ENCODE data around the gene AUTS2.

Gene AUTS2

DNA sequence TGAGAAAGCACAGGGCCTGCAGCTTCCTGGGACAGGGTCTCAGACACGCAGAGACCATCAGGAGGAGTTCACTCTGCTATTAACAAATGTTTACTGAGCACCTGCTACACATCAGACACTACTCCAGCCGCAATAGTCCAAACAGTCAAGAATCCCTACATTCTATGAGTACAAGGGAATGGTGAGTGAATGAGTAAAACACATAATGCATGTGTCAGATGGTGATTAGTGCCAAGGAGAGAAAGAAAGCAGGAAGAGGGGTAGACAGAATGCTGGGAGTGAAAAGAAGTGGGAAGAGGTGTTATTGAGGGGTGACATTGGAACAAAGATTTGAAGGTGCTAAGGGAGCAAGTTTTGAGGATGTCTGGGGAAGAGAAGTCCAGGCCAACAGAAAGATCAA lies 899.5 kb downstream of the AUTS2 start:
- no peak for DNase-seq

DNA sequence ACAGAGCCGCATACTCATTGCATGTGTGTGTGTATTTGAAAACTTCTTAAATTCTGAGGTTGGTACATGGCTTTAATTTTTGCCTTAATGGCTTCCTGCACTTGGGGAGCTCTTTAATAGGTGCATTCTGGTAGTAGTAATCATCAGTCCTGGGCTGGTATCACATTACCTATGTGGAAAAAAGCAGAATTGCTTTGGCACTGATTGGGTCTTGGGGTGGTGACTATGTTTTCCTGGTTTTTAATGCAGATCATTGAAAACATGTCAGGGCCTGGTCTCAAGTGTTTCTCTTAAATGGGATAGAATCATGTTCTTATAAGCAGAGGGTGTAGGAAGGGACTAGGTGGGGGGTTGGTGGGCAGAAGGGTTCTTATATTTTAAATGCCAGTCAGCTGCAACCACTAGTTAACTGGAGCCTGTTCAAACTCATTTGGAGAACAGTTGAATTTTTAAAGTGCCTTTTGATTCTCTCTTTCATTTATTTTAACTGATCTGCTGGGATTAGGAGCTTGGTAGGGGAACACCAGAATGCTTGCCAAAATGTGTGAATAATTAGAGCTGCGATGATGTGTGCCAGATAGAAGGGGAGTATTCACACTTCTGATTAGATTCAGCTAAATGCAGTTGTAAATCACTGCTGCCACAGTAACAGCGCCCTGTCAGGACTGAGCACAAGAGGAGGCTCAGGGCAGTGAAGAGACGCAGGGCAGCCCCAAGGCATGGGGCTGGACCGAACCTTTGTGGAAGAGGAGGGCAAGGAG lies 900.1 kb downstream of the AUTS2 start:
- no peak for DNase-seq

DNA sequence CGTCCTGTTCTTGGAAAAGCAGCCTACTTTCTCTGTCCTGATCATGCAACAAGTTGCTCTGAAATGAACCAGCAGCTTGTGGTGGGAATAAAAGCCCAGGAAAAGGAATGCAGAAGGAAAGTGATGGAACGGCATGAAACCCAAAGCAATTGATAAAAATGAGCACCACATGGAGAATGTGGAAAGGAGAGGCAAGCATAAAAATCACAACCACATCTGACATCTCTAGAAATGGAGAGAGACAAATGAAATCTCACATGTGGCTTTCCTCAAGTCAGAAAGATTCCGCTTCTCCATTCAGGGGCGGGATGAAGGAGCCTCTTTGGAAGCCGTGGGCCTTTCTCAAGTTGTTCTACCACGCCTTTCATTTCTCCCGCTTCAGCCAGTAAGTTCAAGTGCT lies 902.0 kb downstream of the AUTS2 start:
- DNase-seq = no peak

DNA sequence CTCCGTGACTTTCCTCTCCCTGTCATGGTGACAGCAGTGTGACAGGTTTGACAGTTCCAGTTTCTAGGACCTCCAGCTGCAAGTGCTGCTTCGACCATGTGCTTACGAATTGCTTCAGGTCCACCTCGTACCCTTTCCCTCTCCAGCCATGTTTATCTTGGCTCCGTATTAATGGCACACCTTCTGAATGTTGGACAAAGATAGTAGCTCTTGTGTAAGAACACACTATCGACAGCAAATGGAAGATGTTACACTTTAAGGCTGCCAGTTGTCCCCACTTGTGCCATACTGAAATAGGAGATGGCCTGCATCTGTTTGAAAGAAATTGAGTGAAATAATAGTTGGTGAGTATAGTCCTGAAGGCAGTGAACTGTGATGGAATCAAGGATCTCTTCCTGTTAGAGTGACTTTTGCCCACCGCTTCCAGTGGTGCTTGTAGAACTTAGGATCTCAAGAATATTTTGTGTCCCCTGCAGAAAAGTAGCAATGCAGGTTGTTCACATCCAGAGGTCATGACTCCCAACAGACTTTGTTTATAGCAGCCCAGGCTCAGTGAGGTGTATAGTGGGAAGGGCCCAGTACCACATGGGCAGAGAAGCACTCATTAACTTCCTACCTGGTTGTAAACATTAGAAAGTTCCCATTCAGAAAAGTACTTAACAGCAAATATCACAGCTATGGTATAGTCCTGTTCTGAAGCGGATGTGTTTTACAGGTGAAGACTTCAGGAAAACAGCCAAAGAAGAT lies 904.0 kb downstream of the AUTS2 start:
- no peak for DNase-seq

DNA sequence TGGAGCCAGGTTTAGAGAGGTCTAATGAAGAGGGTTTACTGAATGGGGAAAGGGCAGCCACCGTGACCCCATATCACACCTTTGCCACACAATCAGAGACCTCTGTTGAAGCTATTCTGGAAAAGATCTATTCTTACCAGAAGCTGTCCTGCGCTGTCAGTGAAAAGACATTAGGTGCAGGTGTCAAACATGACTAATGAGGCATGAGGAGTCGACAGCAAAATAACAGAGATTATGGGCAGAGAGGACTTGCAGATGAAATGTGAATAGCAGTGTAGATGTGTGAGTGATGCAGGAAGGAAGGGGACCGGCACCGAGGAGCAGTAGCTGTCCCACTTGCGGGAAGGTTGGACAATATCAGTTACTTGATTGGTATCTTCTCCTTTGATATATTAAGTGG lies 906.0 kb downstream of the AUTS2 start:
- no peak for DNase-seq

DNA sequence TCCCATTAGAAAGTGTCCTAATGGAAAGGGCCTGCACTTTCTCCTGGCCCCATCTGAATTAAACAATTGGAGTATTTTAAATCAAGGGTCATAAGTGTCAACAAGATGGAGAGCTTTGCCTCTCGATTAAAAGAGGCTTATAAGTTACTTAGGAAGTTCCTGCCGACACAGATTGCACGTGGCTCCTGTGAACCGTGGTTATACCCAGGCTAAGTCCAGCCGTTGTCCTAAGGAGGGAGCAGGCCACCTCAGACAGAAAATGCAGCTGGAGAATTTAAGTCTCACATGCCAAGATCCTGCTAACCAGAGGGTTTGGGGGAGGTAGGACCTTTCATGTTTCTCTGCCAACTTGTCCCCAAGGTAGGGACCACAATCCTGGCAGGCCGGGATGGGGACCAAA lies 907.2 kb downstream of the AUTS2 start:
- DNase-seq = no peak

DNA sequence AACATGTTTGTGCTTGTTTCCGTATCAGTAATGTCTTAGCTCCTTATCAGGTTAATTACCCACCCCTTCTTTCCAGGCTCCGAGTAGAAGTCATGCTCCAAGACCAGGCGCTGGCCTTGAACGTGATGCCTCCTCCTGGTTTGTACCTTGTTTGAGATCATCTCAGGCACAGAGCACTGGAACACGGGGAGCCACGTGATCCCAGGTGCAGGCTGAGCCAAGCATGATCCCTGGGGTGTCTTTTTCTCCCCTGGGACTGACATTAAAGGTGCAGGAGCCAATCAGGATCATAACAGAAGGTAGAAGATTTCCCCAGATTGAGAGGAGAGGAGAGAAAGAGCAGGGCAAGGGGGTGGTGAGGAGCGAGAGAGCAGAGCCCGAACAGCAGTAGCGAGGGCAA lies 907.6 kb downstream of the AUTS2 start:
- DNase-seq = no peak

DNA sequence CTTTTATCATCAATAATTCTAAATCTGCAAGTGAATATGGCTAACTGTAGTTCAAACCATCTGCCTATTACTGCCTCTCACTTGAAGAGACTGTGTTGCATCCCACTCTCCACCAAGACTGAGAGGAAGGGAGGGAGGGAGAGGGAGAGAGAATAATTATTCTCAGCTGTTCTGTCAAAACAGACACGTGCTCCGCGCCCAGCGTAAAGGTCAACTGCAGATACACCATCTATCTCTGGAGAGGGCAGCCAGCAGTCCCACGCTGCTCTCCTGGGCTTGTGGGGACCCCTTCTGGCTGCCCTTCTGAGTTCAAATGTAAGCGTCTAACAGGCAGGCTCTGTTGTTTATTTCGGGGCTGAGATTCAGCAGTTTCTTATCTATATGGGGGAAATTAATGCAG lies 908.2 kb downstream of the AUTS2 start:
- DNase-seq = no peak

DNA sequence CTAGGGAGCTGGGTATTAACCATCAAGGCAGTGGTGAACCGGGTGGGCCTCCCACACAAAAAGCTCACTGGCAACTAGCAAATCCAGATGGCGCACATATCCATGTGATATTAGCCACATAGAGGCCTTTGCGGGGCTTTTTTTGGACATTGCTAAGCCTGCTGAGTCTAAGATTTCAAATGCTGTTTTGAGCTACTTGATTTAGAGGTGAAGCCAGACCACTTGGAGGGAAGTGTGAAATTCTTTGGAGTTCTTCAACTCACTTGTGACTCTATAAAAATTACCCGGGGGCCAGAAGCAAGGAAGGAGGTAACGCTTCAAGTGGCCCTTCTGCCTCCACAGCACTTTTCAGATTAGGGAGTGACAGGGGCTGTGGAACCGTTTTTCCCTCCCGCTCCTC lies 913.9 kb downstream of the AUTS2 start:
- no peak for DNase-seq

DNA sequence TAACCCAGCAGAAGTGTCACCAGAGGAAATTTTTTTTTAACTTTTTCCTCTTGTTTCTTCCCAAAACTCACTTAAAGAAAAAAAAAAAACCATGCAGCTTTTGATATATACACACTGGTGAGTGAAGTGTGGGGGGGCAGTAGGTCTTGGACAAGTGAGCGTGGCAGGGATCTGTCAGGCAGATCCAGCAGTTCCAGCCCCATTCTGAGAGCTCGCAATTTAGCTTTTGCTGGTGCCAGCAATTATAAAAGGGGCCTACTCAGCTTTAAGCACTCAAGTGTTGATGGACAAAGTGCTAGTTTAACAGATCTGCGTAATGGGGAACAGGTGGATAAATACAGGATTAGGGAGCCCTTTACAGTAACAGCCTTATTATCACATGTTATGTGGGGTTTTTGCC lies 914.5 kb downstream of the AUTS2 start:
- no peak for DNase-seq

DNA sequence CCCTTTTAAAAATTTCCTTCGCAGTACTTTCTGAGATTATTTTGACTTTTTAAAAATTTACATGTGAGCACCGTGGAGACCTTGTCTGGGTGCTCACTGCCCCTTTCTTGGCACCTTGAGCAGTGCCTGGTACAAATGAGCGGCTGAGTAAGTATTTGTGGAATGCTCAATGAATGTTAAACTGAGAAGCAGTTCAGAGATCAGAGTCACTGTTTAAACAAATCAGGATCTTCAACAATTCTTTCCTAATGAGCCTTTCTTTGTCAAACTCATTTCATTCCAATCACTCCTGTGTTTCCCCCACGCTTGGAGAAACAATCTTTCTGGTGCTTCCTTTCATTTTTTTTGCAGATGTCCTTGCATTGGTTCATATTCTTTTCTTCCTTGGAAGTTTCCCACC lies 922.3 kb downstream of the AUTS2 start:
- no peak for DNase-seq

DNA sequence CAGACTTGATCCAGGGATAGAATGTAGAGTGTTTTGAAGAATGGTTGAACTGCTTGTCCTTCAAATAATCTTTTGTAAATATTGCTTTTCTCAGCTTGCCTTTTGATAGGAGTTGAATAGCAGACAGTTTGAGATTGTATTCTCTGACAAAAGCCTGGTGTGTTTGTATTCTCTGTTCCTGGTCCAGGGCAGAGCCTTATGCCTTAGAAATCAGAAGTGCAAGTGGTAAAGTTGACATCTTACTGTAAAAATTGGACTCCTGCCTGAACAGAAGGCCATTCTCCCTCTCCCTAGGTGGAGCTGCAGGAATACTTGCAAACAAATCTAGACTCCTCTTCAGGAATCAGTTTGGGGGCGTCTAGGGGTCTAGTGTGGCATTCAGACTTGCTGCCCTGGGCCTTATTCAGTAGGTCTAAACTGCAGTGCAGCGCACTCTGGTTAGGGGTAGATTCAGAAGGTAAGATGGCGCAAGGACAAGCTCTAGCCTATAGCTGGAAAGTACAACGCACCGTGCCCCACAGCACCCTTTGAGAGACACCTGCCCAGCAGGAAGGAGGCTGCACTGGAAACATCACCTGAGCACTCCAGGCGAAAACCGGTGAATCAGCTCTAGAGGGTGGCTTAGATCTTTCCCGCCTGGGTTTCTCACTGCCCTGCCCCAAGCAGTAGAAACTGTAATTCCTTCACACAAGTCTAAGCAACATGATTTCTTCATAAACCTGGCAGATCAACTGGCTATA lies 925.1 kb downstream of the AUTS2 start:
- DNase-seq = no peak

DNA sequence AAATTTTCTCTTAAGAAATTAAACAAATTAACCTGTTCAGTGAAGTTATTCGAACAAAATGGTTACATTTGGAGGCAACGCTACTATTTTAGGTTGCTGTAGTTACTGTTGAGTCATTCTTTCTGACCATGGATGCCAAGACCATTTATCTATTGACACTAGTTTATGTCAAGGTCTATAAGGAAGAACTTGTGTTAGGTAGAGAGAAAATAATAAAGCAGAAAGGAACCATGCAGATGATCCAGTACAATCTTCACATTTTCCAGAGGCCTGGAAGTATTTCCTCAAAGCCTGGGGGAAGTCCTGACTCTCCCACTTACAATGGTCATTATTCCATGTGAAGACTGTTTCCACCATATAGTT lies 925.7 kb downstream of the AUTS2 start:
- DNase-seq = no peak

DNA sequence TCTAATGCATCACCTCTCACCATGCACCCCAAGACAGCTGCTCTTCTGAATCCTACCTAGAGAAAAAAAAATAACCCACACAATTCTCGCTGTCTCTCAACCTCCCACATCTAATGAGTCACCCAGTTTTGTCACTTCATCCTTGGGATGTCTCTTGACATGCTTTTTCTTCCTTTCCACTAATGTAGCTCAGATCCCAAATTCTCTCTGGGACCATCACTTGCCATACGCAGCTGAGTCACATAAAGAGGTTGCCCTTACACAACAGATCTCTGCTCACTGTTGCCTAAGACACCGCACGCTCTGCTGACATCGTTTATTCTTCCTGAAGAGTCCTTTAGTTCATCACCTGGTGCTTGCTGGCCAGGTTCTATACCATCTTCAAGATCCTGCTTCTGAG lies 927.7 kb downstream of the AUTS2 start:
- DNase-seq = no peak

DNA sequence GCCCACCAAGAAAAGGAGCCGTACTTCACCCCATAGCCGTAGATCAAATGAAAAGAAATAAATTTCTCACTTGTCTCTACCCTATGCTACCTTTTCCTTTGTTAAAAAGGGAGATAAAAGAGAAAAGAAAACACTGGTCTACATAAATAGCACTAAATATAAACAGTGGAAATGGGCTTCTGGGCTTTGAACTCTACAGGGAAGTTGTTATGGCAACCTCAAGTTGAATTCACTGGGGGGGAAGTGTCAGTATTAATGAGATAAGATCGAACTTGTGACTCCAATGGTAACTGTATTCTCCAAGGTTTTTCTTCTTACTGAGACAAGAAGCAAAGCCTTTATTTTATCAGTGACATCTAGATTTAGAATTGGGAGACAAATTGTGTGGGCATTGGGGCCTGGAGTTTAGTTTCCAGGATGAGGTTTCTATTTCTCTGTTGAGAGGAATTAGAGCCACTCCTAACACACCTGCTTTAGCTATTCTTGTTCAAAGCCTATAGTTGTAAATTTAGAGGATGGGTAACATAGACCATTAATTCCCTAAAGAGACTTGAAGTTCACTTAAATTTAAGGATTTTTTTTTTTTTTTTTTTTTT lies 929.3 kb downstream of the AUTS2 start:
- DNase-seq = no peak

DNA sequence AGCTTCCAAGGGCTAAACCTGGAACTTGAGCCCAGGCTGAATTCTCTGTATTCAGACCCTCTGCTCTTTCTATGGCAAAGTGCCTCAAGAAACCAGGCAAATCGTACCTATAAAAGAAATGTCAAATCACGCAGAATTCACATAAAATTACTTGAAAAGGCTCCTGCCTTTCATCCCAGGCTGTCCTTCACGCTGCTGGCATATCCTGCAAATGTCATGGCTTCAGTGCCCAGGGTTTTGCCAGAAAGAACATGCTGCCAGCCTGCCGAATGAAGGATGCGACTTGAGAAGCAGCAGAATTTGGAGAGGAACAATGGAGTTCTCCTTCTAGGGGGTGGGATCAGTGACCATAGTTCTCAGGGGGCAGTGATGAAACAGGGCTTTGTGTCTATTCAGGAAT lies 931.2 kb downstream of the AUTS2 start:
- DNase-seq = no peak

DNA sequence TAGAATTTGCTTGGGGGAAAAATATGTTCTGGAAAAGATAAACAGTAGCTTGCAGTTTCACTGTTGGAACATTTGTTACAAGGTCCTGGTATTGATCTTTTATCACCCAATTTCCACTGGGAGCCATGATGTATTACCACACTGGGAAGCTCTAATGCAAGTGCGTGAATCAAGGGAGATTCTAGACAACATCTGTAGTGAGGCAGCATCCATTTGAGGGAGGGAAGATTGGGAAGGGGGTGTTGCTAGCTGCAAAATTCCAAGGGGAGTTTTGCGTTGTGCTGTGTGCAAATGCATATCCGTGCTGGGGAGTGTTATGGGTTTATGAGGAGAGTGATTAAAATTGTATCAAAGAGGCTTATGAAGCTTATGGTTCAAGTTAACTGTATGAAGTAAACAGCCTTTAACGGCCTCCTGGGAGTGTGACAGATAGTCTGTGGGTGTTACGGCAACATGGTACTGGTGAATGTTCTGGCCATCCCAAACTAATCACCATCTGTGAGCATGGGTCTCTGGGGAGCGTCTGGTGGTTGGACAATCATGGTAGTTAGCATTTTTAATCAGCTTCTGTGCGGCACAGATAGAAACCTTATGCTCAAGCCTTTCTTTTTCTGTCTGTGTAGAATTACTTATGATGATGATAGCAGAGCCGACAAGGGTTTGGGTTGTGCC lies 931.8 kb downstream of the AUTS2 start:
- DNase-seq = no peak

DNA sequence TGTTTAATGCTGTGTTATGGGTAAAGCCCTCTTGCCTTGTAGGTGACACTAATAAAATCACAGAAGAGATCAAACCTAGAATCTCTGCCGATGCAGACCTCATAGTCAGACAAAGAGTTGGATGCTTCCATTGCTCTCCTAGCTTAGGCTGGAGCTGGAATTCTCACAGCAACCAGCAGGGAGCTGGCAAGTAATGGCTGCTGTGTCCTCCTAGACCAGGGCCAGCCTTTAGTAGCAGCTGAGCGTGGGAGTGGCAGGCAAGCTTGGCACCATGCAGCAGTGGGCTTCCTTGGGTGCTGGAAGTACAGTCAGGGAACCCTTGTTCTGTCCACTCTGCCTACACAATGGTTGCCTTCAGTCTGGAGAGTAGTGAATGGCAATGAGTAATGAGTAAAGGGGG lies 935.3 kb downstream of the AUTS2 start:
- no peak for DNase-seq

DNA sequence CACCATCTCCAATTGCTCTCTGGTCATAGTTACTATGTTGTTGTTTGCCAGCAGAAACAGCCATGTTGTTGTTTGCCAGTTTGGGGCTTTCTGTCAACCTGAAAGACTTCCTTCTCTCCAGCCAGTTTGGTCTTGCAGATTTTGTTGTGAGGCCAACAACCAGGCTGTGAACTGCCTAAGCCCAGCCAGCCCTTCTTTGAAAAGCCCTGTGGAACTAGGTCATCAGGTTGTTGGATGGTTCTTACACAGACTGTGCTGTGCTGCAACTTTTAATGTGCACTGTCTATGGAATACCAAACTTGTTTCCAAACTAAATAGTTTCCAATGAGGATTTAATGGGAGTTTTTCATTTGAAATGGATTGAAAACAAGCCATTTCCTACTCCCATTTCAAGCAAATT lies 940.9 kb downstream of the AUTS2 start:
- no peak for DNase-seq

DNA sequence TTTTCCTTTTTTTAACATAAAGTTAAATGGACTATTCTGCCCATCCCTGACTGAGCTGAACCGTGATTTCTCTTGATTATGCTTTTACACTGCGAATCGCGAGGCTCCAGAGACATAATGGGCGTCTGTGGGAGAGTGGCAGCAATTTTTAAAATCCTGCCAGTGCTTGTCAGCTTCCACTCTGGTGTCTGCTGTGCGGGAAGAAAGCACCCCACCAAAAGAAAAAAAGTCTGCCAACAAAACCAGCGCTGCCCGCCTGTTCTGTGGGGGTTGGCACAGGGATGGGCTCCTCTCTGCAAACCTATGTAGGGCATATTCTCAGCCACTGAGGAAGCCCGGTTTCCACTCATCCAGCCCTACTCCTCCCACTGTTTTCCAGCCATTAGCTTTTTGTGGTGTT lies 941.3 kb downstream of the AUTS2 start:
- no peak for DNase-seq

DNA sequence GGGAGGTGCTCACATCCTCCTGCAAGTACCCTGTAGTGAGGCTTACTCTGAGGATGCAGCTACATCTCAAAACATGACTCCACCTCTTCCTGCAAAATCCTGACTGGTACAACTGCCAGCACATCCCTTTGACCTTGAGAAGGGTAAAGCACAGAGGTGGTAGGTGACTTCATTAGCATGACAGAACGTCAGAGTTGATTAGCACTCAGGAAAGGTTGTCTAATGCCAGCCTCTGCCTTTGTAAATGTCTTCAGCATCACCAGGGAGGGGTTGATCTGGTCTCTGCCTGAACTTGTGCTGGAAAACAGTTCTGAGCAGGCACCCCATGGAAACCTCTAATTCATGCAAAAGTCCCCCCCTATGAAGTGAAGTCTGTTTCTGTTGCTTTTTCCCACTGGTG lies 942.4 kb downstream of the AUTS2 start:
- DNase-seq = no peak

DNA sequence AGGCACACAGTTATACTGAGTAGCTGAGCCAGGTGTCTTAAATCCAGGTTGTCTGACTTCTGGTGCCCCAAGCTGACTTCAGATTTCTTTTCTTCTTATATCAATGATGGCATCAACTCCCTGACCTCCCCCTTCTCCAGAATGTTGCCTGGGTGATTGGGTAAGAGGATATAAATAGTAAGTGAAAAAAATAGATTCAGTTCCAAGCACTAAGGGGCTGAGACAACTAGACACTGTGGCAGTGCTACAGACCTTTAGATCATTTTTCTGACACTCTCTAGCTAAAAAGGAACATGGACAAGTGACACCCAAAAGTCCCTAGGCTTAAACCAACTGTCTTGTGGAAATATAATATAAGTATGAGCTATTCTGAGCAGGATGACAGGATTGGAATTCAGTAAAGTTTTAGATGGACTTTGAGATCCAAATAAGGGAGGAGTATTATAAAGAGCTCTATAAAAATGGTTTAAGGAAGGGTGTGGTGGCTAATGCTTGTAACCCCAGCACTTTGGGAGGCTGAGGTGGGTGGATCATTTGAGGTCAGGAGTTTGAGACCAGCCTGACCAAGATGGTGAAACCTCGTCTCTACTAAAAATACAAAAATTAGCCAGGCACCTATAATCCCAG lies 944.6 kb downstream of the AUTS2 start:
- DNase-seq = no peak

DNA sequence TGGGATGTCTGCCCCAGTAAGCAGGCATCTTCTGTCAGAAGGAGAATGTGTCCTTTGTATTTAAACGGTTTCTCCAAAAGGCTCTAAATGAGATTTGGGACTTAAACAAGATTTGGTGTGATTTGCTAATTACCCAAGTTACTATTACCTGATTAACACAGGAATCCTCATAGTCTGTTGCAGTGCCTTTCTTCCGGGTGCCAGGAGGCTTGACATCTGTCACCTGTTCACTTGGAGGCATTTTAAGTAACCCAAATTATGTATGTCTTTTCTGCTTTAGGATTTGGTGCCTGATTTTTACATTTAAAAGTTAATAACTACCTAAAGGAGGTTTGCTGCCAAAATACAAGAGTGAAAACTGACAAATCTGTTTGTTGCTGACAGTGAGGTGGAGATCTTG lies 945.7 kb downstream of the AUTS2 start:
- no peak for DNase-seq

All from activated CD4-positive, alpha-beta T cell treated with anti-CD3 and anti-CD28 coated beads, Interleukin-2, amount 50 U/mL, for 16 hours (primary cell).